Spleen (tissue), 7 donors: ENCODE data around the gene CENPW.

Experiments
- POLR2A ChIP-seq, 3 donors: fragments of 450-650 bp; IDR thresholded peaks; one replicate each; pipeline ENCODE4 v1.5.1; 2017; ENCODE audit warnings: antibody characterized with exemption in 3 of 3, mild to moderate bottlenecking in 1 of 3
- POLR2AphosphoS5 ChIP-seq, 3 donors: sonication (generic); formaldehyde crosslinking; IDR thresholded peaks; one replicate each; pipeline ENCODE4 v1.5.1; 2017; ENCODE audit warnings: antibody characterized with exemption in 3 of 3
- TF ChIP-seq, protein P1 (sequence below), 11 experiments: fragments of 200-600 bp in 7 of 11; fragments of 450-650 bp in 4 of 11; sonication (generic) in 4 of 11; IDR thresholded peaks in 8 of 11; conservative IDR thresholded peaks in 3 of 11; 1 replicate in 7 of 11; 2 replicates in 4 of 11; pipeline versions ENCODE4 v1.4.0 to v1.8.0; 2016 to 2021; ENCODE audit warnings: antibody characterized with exemption in 11 of 11, inconsistent platforms in 4 of 11, mild to moderate bottlenecking in 1 of 11
- donor health status: DM: no; HTN: no; CAD: no; lungs with moderate emphysema.
- donor health status: DM: no; HTN: no; CAD: no.
- donor health status: DM: no; HTN: no; CAD: no.

DNA sequence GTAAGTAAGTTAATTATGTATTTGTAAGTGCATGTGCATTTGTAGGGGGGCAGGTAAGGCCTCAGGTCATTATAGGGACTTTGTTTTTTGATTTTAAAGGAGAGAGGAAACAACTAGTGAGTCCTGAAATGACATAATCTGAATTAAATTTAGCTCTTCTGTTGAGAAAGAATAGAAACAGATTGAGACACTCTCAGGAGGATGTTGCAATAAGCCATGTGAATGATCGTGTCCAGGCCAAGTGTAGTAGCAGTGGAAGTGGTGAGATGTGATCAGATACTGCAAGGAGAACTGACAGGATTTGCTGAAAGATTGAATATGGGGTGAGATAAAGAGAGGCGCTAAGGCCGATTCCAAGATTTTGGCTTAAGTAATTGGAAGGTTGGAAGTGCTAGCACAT lies 2.6 kb upstream of the CENPW start:
- TF ChIP-seq POLR2A (IDR thresholded peaks at IDR 0.05) (no peak), POLR2AphosphoS5 (IDR thresholded peaks at IDR 0.05) (no peak)
- TF ChIP-seq, protein P1, sequence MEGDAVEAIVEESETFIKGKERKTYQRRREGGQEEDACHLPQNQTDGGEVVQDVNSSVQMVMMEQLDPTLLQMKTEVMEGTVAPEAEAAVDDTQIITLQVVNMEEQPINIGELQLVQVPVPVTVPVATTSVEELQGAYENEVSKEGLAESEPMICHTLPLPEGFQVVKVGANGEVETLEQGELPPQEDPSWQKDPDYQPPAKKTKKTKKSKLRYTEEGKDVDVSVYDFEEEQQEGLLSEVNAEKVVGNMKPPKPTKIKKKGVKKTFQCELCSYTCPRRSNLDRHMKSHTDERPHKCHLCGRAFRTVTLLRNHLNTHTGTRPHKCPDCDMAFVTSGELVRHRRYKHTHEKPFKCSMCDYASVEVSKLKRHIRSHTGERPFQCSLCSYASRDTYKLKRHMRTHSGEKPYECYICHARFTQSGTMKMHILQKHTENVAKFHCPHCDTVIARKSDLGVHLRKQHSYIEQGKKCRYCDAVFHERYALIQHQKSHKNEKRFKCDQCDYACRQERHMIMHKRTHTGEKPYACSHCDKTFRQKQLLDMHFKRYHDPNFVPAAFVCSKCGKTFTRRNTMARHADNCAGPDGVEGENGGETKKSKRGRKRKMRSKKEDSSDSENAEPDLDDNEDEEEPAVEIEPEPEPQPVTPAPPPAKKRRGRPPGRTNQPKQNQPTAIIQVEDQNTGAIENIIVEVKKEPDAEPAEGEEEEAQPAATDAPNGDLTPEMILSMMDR (IDR thresholded peaks at IDR 0.05 in 8 of 11, conservative IDR thresholded peaks at IDR 0.05 in 3 of 11) = no peak
